ENCODE data around the gene ADGRE2.

Gene ADGRE2

DNA sequence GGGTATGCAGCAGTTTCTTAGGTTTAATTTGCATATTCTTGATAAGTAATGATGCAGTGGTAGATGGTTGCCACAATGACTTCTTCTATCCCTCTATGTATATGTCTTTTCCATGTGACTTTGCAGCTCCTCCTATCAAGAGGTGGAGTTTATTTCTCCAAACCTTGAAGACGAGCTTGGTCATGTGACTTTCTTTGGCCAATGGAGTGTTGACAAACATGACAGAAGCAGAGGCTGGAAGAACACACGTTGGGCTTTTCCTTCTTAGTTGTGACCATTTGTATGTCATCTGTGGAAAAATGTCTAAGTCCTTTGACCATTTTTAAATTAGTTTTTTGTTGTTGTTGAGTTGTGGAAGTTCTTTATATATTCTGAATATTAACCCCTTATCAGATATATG lies 56.2 kb downstream of the ADGRE2 start:
- no peak for TF ChIP-seq FOXP2 (optimal IDR thresholded peaks at IDR 0.05; ENCODE audit: control extremely low read depth, extremely low read length, insufficient read depth)
- no peak for TF ChIP-seq POLR2AphosphoS5 (IDR thresholded peaks at IDR 0.05; ENCODE audit: borderline replicate concordance, low read depth, low read length)
- TF ChIP-seq EZH2 (IDR thresholded peaks at IDR 0.05), result no peak
- Histone ChIP-seq H3K9me3 (ENCODE audit: low read depth, low read length) (peaks cover 23% of the 10 kb centered on the region), H3K27ac (no peak overlapping the region), H3K36me3 (ENCODE audit: insufficient read depth, low read length) (peaks cover 25% of the 10 kb centered on the region), H3K4me3 (no peak overlapping the region), H3K9ac (ENCODE audit: insufficient read length) (no peak overlapping the region)
- DNase-seq (ENCODE audit: low read depth, low spot score), result no peak

DNA sequence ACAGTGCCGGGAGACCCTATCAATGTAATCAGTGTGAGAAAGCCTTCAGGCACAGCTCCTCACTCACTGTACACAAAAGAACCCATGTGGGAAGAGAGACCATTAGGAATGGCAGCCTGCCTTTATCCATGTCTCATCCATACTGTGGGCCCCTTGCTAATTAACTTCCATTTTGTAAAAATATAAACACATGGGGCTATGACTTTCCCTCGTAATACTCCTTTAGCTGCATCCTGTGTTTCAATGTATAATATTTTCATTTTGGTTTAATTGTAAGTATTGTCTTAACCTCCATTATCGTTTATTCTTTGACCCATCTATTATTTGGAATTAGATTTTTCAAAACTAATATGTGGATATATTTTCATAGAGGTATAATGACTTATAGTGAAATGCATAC lies 59.2 kb downstream of the ADGRE2 start:
- no peak overlapping the region for H3K9ac ChIP-seq (ENCODE audit: insufficient read length)
- peaks cover 46% of the 10 kb centered on the region for H3K36me3 ChIP-seq (ENCODE audit: insufficient read depth, low read length)
- no peak overlapping the region for H3K4me3 ChIP-seq
- DNase-seq (ENCODE audit: low read depth, low spot score), result no peak
- no peak overlapping the region for H3K27ac ChIP-seq
- H3K9me3 ChIP-seq (ENCODE audit: low read depth, low read length), result peaks cover 23% of the 10 kb centered on the region
- TF ChIP-seq FOXP2 (optimal IDR thresholded peaks at IDR 0.05; ENCODE audit: control extremely low read depth, extremely low read length, insufficient read depth) (no peak), POLR2AphosphoS5 (IDR thresholded peaks at IDR 0.05; ENCODE audit: borderline replicate concordance, low read depth, low read length) (no peak), EZH2 (IDR thresholded peaks at IDR 0.05) (no peak)

DNA sequence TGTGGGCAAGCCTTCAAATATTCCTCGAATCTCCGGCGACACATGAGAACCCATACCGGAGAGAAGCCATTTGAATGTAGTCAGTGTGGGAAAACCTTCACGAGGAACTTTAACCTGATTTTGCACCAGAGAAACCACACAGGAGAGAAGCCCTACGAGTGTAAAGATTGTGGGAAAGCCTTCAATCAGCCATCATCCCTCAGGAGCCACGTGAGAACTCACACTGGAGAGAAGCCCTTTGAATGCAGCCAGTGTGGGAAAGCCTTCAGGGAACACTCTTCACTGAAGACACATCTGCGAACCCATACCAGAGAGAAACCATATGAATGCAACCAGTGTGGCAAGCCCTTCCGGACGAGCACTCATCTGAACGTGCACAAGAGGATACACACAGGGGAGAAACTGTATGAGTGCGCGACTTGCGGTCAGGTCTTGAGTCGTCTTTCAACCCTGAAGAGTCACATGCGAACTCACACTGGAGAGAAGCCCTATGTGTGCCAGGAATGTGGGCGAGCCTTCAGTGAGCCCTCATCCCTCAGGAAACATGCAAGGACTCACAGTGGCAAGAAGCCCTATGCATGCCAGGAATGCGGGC lies 59.7 kb downstream of the ADGRE2 start:
- H3K9me3 ChIP-seq (ENCODE audit: low read depth, low read length), result peaks cover 23% of the 10 kb centered on the region
- no peak overlapping the region for H3K4me3 ChIP-seq
- no peak for DNase-seq (ENCODE audit: low read depth, low spot score)

DNA sequence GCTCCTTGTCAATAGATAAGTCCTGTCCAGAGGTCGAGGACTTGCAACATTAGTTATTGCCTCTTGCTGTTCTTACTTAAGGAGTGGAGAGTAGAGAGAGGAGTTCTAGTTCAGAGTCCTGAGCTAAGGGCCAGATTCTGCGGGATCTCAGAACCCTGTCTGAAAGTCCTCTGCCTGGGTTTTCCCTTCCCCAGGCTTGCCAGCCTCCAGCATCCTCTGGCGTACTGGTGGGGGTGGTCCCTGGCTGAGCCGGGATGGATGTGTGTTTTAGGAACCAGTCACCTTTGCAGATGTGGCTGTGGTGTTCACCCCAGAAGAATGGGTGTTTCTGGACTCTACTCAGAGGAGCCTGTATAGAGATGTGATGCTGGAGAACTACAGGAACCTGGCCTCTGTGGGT lies 62.5 kb downstream of the ADGRE2 start:
- no peak overlapping the region for H3K9ac ChIP-seq (ENCODE audit: insufficient read length)
- H3K9me3 ChIP-seq (ENCODE audit: low read depth, low read length), result peaks cover 23% of the 10 kb centered on the region
- DNase-seq (ENCODE audit: low read depth, low spot score), result no peak
- peaks cover 46% of the 10 kb centered on the region for H3K36me3 ChIP-seq (ENCODE audit: insufficient read depth, low read length)
- no peak overlapping the region for H3K4me3 ChIP-seq
- H3K27ac ChIP-seq, result no peak overlapping the region
- no peak for TF ChIP-seq POLR2AphosphoS5 (IDR thresholded peaks at IDR 0.05; ENCODE audit: borderline replicate concordance, low read depth, low read length)
- no peak for TF ChIP-seq FOXP2 (optimal IDR thresholded peaks at IDR 0.05; ENCODE audit: control extremely low read depth, extremely low read length, insufficient read depth)
- TF ChIP-seq EZH2 (IDR thresholded peaks at IDR 0.05), result no peak

More for the DNA sequence above, 59.7 kb downstream of the ADGRE2 start:
- H3K9ac ChIP-seq (ENCODE audit: insufficient read length), result no peak overlapping the region
- no peak overlapping the region for H3K27ac ChIP-seq
- TF ChIP-seq EZH2 (IDR thresholded peaks at IDR 0.05) (no peak), FOXP2 (optimal IDR thresholded peaks at IDR 0.05; ENCODE audit: control extremely low read depth, extremely low read length, insufficient read depth) (no peak), POLR2AphosphoS5 (IDR thresholded peaks at IDR 0.05; ENCODE audit: borderline replicate concordance, low read depth, low read length) (no peak)
- H3K36me3 ChIP-seq (ENCODE audit: insufficient read depth, low read length), result peaks cover 46% of the 10 kb centered on the region

DNA sequence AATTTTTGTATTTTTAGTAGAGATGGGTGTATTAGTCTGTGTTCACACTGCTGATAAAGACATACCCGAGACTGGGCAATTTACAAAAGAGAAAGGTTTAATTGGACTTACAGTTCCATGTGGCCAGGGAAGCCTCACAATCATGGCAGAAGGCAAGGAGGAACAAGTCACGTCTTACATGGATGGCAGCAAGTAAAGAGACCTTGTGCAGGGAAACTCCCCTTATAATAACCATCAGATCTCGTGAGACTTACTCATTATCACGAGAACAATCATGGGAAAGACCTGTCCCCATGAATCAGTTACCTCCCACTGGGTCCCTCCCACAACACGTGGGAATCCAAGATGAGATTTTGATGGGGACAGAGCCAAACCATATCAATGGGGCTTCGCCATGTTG lies 73.9 kb downstream of the ADGRE2 start:
- no peak overlapping the region for H3K27ac ChIP-seq
- no peaks in the 10 kb centered on the region for H3K9me3 ChIP-seq (ENCODE audit: low read depth, low read length)
- H3K4me3 ChIP-seq, result no peak overlapping the region
- H3K36me3 ChIP-seq (ENCODE audit: insufficient read depth, low read length), result peaks cover 59% of the 10 kb centered on the region; the same call in 1 of the 2 replicates
- H3K9ac ChIP-seq (ENCODE audit: insufficient read length), result no peak overlapping the region
- DNase-seq (ENCODE audit: low read depth, low spot score), result no peak
- TF ChIP-seq FOXP2 (optimal IDR thresholded peaks at IDR 0.05; ENCODE audit: control extremely low read depth, extremely low read length, insufficient read depth), result no peak
- no peak for TF ChIP-seq EZH2 (IDR thresholded peaks at IDR 0.05)
- no peak for TF ChIP-seq POLR2AphosphoS5 (IDR thresholded peaks at IDR 0.05; ENCODE audit: borderline replicate concordance, low read depth, low read length)

DNA sequence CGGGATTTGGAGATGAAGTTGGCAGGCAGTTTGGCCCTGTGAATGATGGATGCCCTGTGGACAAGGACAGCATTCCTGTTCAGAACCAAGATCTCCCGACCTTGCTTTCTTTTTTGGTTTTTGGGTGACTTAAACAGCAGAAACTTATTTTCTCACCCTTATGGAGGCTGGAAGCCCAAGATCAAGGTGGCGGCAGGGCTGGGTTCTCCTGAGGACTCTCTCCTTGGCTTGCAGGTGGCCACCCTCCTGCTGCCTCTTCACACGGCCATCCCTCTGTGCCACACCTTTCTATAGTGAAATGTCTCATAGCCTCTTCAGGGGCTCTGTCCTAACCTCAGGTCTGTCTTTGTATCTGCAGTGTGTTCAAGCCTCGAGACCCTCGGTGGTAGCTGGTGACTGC lies 74.5 kb downstream of the ADGRE2 start:
- Histone ChIP-seq H3K9ac (ENCODE audit: insufficient read length) (no peak overlapping the region), H3K27ac (no peak overlapping the region), H3K9me3 (ENCODE audit: low read depth, low read length) (no peaks in the 10 kb centered on the region), H3K4me3 (no peak overlapping the region), H3K36me3 (ENCODE audit: insufficient read depth, low read length) (peaks cover 57% of the 10 kb centered on the region; the same call in 1 of the 2 replicates)
- no peak for DNase-seq (ENCODE audit: low read depth, low spot score)
- TF ChIP-seq POLR2AphosphoS5 (IDR thresholded peaks at IDR 0.05; ENCODE audit: borderline replicate concordance, low read depth, low read length) (no peak), FOXP2 (optimal IDR thresholded peaks at IDR 0.05; ENCODE audit: control extremely low read depth, extremely low read length, insufficient read depth) (no peak), EZH2 (IDR thresholded peaks at IDR 0.05) (no peak)

DNA sequence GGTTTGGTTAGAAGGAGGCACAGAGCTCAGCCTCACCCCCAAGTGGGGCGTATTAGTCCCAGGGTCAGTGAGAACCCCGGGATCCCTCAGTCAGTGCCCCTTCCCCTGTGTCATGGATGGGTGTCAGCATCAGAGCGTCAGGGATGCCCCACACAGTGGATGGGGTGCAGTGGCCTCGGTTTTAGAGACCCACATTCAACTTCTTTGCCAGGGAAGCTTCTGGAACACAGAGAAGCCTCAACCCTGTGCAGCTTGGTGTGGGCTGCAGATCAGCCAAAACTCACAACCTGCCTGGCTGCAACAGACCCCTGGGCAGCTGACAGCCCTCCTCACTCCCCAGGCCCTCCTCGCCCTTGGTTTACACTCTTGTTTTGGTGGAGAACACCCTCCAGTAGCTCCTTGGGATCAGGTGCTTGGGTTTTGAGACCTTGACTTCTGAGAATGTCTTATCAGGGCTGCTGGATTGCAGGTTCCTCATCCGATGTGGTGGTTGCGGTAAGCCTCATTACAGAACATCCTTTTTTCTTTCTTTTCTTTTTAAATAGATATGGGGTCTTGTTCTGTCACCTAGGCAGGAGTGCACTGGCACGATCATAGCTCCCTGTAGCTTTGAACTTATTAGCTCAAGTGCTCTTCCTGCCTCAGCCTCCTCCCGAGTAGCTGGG lies 77.5 kb downstream of the ADGRE2 start:
- DNase-seq (ENCODE audit: low read depth, low spot score), result no peak
- Histone ChIP-seq H3K27ac (no peak overlapping the region), H3K4me3 (no peak overlapping the region), H3K9me3 (ENCODE audit: low read depth, low read length) (no peaks in the 10 kb centered on the region), H3K9ac (ENCODE audit: insufficient read length) (no peak overlapping the region), H3K36me3 (ENCODE audit: insufficient read depth, low read length) (peaks cover 55% of the 10 kb centered on the region; the same call in 1 of the 2 replicates)
- TF ChIP-seq EZH2 (IDR thresholded peaks at IDR 0.05), result no peak
- no peak for TF ChIP-seq POLR2AphosphoS5 (IDR thresholded peaks at IDR 0.05; ENCODE audit: borderline replicate concordance, low read depth, low read length)
- TF ChIP-seq FOXP2 (optimal IDR thresholded peaks at IDR 0.05; ENCODE audit: control extremely low read depth, extremely low read length, insufficient read depth), result no peak

DNA sequence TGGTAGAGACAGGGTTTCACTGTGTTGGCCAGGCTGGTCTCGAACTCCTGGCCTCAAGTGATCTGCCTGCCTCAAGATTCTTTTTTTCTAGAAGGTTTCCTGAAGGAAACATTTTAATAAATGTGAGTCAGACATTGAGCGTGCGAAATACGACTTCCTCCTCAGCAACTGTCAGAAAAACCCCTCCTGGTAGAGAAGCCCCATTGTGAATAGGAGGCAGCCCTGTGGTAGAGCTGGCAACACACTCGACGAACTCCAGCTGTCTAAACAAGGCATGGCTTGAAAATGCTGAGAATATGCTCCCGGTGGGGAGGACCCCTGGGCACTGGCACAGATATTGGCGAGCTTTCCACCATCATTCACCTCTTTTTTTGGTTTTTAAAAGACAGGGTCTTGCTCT lies 78.7 kb downstream of the ADGRE2 start:
- H3K4me3 ChIP-seq, result no peak overlapping the region
- H3K36me3 ChIP-seq (ENCODE audit: insufficient read depth, low read length), result peaks cover 63% of the 10 kb centered on the region; the same call in 1 of the 2 replicates
- no peak for DNase-seq (ENCODE audit: low read depth, low spot score)

More for the DNA sequence above, 78.7 kb downstream of the ADGRE2 start:
- TF ChIP-seq POLR2AphosphoS5 (IDR thresholded peaks at IDR 0.05; ENCODE audit: borderline replicate concordance, low read depth, low read length) (no peak), FOXP2 (optimal IDR thresholded peaks at IDR 0.05; ENCODE audit: control extremely low read depth, extremely low read length, insufficient read depth) (no peak), EZH2 (IDR thresholded peaks at IDR 0.05) (no peak)
- Histone ChIP-seq H3K9me3 (ENCODE audit: low read depth, low read length) (no peaks in the 10 kb centered on the region), H3K9ac (ENCODE audit: insufficient read length) (no peak overlapping the region), H3K27ac (no peak overlapping the region)

All from SK-N-MC (cell line).